H1 (cell line): Measurements from ENCODE around the gene MSI2. TPM values are rescaled to one million over a fixed set of nuclear protein-coding genes. Genes with fewer than 3 reads are reported as not detected.

Source experiments
- KDM4A ChIP-seq: IDR thresholded peaks from one replicate; pipeline ENCODE4 v1.7.1; 2012; ENCODE audit warnings: low read depth, mild to moderate bottlenecking, moderate library complexity, low read length, inconsistent platforms; ENCODE audit not compliant: severe bottlenecking
- TCF12 ChIP-seq: IDR thresholded peaks from 2 replicates; pipeline ENCODE4 v1.6.1; 2011; ENCODE audit warnings: low read depth, mild to moderate bottlenecking, low read length
- polyA plus RNA-seq, 7 experiments: library from polyadenylated mRNA; depleted of rRNA in 3 of 7; stranded (reverse) in 5 of 7; unstranded in 2 of 7; fragments of >200 nt in 5 of 7; fragments of 200-250 nt in 2 of 7; gene quantifications; 1 replicate in 5 of 7; 2 replicates in 1 of 7; 4 replicates in 1 of 7; pipeline versions ENCODE4 v1.2.1 to v1.2.3, GENCODE V29; 2011 to 2013; ENCODE audit warnings: missing spikeins in 2 of 7, mixed read lengths in 2 of 7
- total RNA-seq: library from RNA; stranded (reverse); fragmentation: NEBNext Ultra II Directional; extraction: Animal tissue kit (Norgen Biotek cat#: 25700); gene quantifications from 2 replicates; pipeline ENCODE4 v1.2.1, GENCODE V29; 2021

Gene MSI2
- total and polyA plus RNA-seq, 2 of the 8 experiments (the other 6 are each of a cell fraction or from before 2014, with no cell fraction given): 36.7 to 80.6 TPM

GRCh38 chr17:57352665-57353175 is 96.4 kb downstream of the MSI2 start (continued):
- TF ChIP-seq KDM4A (no peak), TCF12 (no peak)
- TF ChIP-seq, all 59 proteins: peak for 0
